Measurements from ENCODE around the gene PRKAG2.
"Not testable (repeated sequence)": the region's sequence is repeated elsewhere in the genome, so short reads cannot be mapped to it uniquely, and the experiment has no call there.

PRKAG2 gene

DNA sequence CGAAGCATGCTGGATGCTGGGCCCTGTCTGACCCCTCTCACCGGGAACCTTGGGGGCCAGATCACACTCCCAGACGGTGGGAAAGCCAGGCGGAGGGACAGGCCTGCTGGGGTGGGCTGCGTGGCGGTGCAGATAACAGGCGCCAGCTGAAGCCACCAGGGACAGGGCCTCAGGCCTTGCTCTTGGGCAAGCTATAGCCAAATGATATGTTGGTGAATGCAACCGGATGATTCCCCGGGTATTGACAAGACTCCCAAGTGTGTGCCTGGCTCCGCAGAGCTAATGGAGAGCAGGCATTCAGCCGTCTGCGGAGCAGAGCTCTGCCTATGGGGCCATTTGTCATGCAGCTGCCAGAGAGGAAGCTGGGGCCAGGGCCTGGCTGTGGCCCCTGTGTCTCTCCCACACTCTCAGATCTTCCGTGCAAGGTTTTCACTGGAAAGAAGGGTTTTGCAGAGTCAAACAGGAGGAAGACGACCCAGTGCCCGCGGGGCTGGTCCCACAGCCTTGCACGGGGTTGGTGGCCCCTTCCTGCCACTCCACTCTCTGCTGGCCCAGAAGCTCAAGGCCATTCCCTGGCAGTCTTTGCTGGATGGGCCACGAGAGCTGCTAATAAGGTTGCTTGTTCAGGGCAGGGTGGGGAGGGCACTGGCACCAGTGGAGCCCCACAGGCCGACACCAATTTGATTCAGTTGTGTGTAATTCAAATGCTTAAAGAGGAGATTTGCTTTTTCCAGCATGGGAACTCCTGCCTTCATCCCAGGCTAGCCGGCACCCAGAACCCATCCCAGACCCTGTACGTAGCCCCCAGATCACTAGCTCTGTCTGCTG is 91.8 kb downstream of the PRKAG2 start:
- no peaks in the 10 kb centered on the region for H3K9me3 Mint-ChIP-seq
- no peak for ATAC-seq (replicated peaks)
- no peak overlapping the region for H3K27ac Mint-ChIP-seq
- no peak overlapping the region for H3K4me3 Mint-ChIP-seq
- peaks cover 17 to 20% of the 10 kb centered on the region in 2 donors for H3K4me1 Mint-ChIP-seq
- no peaks in the 10 kb centered on the region for H3K27me3 Mint-ChIP-seq
- H3K36me3 Mint-ChIP-seq, result peaks cover 10% of the 10 kb centered on the region in 2 donors
- DNase-seq, result no peak

DNA sequence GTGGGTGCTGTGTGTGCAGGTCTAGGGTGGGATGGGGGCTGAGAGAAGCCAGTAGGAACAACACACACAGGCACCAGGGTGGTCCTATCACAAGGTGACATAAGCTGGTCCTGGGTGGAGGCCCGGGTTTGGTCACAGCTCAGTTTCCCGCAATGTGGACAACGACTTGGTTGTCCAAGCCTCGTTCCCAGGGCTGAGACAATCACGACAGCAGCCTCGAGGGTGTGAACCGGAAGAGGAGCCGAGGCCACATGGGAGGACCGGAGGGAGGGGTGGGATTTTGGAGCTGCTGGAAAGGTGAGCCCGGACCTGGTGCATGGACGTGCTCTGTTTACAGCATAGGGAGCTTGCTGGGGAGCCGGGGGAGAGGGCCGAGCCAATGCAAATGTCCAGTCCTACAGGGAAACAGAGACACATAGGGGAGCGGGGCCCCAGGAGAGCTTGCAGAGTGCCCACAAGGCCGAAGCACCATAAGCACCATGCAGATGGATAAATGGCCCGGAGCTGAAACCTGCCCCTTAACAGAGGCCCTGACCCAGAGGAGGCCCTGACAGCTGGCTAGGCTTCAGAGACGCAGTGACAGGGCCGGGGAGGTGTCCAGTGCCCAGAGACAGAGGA is 92.8 kb downstream of the PRKAG2 start:
- no peaks in the 10 kb centered on the region for H3K27me3 Mint-ChIP-seq

DNA sequence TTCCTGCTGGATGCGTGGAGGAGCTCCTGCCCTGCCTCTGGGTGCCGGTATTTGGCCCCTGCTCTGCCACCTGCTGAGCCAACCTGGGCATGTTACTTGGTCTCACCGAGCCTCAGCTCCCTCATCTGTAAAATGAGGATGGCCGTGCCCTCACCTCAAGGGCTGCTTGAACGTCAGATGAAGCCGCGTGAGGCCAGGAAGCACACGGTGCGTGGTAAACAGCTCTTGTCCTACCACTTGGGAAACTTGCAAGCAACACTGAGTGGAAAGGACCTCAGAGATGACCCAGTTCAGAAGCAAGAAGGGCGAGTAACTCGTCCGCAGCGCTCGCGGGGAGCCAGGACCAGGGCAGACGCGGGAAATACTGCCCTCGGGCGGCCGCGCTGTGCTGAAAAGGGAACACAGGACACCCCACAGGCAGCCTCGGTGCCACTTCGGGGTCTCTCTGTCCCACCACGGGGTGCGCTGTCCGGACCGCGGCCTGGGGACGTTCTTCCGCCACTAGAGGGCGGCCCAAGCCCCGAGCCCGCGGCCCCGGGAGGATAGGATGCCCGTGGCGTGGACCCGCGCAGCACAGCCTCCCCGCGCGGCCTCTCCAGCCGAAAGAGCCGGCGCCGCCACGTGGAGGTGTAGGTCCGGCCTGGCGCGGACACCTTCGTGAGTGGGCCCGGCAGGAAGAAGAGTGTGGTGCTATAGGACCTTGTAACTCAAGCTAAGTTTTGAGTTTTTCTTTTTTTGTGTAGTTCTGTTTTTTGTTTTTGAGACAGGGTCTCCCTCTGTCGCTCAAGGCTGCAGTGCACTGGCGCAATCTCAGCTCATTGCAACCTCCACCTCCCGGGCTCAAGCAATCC is 94.1 kb downstream of the PRKAG2 start:
- H3K27ac Mint-ChIP-seq, result peak overlapping the region; percentile 88

More for the DNA sequence above, 92.8 kb downstream of the PRKAG2 start:
- H3K27ac Mint-ChIP-seq, result no peak overlapping the region
- no peaks in the 10 kb centered on the region for H3K9me3 Mint-ChIP-seq
- H3K4me1 Mint-ChIP-seq, result peaks cover 9 to 13% of the 10 kb centered on the region in 2 donors
- H3K36me3 Mint-ChIP-seq, result peaks cover 14 to 15% of the 10 kb centered on the region in 2 donors
- ATAC-seq (replicated peaks) (no peak), DNase-seq (no peak)
- H3K4me3 Mint-ChIP-seq, result no peak overlapping the region

DNA sequence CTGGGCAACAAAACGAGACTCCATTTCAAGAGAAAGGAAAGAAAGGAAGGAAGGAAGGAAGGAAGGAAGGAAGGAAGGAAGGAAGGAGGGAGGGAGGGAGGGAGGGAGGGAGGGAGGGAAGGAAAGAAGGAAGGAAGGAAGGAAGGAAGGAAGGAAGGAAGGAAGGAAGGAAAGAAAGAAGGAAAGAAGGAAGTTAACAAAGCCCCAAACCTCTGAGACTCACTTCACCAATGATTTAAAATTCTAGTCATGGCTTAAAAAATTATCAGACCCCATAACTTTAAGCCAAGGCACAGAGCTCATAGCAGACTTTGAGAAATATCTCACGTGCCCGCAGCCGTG is 94.7 kb downstream of the PRKAG2 start:
- H3K9me3 Mint-ChIP-seq; H3K27me3 Mint-ChIP-seq; DNase-seq; ATAC-seq (replicated peaks); H3K4me3 Mint-ChIP-seq: not testable (repeated sequence)
- H3K36me3 Mint-ChIP-seq, result peaks cover 14 to 24% of the 10 kb centered on the region in 2 donors
- peaks cover 7 to 13% of the 10 kb centered on the region in 2 donors for H3K4me1 Mint-ChIP-seq
- peak overlapping the region; percentile 88 for H3K27ac Mint-ChIP-seq

More for the DNA sequence above, 94.1 kb downstream of the PRKAG2 start:
- Mint-ChIP-seq H3K36me3 (peaks cover 14 to 24% of the 10 kb centered on the region in 2 donors), H3K27me3 (no peaks in the 10 kb centered on the region), H3K9me3 (no peaks in the 10 kb centered on the region), H3K4me3 (peak overlapping the region; percentile 82 to 85), H3K4me1 (peaks cover 7 to 13% of the 10 kb centered on the region in 2 donors)
- ATAC-seq (replicated peaks) (peak; percentile 97 to 98), DNase-seq (peak; percentile 72)

DNA sequence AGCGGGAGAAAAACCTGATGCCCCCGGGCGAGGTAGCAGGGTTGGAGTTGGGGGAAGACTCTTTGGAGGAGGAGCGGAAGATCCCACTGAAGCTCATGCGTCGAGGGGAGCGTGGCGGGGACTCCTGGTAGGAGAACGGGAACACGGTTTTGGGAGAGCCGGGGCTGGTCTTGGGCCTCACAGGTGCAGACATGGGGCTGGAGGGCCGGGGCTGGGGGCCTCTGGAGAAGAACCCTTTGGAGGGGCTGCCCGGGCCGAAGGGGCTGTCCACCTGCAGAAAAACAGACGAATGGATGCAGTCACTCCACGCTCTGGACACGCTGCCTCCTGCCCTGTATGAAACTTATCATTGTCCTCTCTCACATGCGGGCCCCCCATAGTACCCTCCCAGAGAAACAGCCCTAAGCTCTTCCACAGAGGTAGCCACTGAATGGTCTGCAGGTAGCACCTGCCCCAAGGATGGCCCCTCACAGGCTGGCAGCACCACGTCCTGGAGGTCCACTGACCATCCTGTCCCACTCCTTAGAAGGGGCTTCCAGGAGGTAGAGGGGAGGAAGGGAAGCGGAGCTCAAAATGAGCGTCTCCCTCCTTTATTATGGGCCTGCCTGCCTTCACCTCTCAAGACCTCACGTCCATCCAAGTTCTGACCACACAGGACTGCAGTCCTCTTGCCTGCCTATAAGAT is 95.6 kb downstream of the PRKAG2 start:
- ATAC-seq (replicated peaks) (no peak), DNase-seq (no peak)
- H3K4me3 Mint-ChIP-seq, result no peak overlapping the region
- no peaks in the 10 kb centered on the region for H3K27me3 Mint-ChIP-seq
- H3K4me1 Mint-ChIP-seq, result peaks cover 7 to 8% of the 10 kb centered on the region in 2 donors
- H3K36me3 Mint-ChIP-seq, result peaks cover 14 to 24% of the 10 kb centered on the region in 2 donors
- H3K27ac Mint-ChIP-seq, result no peak overlapping the region
- no peaks in the 10 kb centered on the region for H3K9me3 Mint-ChIP-seq

DNA sequence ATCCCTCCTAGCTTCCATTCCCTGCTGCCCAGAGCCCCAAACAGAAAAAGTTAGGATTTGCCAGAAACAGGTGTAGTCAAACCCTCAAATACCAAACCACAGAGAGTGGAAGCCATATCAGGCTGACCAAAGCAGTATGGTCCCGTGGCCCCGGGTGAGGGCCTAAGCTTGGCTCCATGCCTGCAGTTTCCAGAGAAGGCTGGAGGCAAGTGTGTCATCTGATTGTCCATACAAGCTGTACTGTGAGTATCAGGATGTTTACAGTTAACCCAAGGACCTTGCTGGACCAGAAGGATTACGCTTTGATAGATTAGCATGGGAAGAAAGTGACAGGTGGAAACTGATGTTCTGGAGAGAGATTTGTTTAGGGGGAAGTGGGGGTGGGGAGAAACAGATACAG is 96.3 kb downstream of the PRKAG2 start:
- peaks cover 8 to 21% of the 10 kb centered on the region in 2 donors for H3K36me3 Mint-ChIP-seq
- H3K4me3 Mint-ChIP-seq, result no peak overlapping the region
- ATAC-seq (replicated peaks), result no peak
- H3K27ac Mint-ChIP-seq, result no peak overlapping the region
- H3K27me3 Mint-ChIP-seq, result no peaks in the 10 kb centered on the region
- H3K4me1 Mint-ChIP-seq, result peaks cover 7 to 8% of the 10 kb centered on the region in 2 donors
- no peaks in the 10 kb centered on the region for H3K9me3 Mint-ChIP-seq
- DNase-seq, result no peak

DNA sequence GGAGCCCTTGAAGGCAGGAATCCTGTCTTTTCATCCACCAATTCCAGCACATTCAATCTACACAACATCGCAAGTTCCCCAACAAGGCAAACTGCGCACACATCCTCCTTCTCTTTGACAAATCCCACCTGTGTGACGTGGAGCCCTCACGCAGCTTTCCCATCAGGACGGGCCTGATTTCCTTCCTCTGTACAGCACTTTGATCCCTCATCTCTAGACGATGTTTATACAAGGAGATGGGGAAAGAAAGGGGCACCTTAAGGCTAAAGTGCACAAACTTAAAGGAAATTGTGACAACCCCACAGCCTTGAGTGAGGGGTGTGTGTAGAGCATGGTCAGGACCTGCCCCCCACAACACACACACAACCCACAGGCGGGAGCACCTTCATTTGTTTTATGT is 97.2 kb downstream of the PRKAG2 start:
- H3K36me3 Mint-ChIP-seq, result peaks cover 8 to 21% of the 10 kb centered on the region in 2 donors
- no peaks in the 10 kb centered on the region for H3K9me3 Mint-ChIP-seq
- DNase-seq, result no peak
- no peak overlapping the region for H3K4me3 Mint-ChIP-seq
- no peak for ATAC-seq (replicated peaks)
- H3K4me1 Mint-ChIP-seq, result peaks cover 7 to 8% of the 10 kb centered on the region in 2 donors
- no peak overlapping the region for H3K27ac Mint-ChIP-seq
- H3K27me3 Mint-ChIP-seq, result no peaks in the 10 kb centered on the region

DNA sequence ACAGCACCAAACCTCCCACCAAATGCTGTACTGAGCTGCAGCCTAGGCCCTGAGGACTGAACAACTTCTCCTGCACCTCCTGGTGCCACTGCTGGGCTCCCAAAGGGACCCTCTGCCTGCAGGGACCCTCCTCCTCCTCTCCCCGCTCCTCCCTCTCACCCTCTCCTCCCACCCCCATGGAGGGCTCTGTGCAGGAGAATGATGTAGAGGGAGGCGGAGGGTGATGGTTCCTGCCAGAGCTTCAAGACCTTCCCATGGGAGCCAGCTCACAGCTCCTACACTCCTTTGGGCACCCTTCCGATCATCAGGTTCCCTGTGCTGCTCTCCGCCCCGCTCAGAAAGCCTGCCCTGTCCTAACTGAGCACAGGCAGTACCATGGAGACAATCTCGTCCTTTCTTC is 97.7 kb downstream of the PRKAG2 start:
- Mint-ChIP-seq H3K4me1 (peaks cover 7 to 8% of the 10 kb centered on the region in 2 donors), H3K27ac (no peak overlapping the region), H3K9me3 (no peaks in the 10 kb centered on the region), H3K27me3 (no peaks in the 10 kb centered on the region), H3K36me3 (peaks cover 8 to 21% of the 10 kb centered on the region in 2 donors), H3K4me3 (no peak overlapping the region)
- DNase-seq (no peak), ATAC-seq (replicated peaks) (no peak)

DNA sequence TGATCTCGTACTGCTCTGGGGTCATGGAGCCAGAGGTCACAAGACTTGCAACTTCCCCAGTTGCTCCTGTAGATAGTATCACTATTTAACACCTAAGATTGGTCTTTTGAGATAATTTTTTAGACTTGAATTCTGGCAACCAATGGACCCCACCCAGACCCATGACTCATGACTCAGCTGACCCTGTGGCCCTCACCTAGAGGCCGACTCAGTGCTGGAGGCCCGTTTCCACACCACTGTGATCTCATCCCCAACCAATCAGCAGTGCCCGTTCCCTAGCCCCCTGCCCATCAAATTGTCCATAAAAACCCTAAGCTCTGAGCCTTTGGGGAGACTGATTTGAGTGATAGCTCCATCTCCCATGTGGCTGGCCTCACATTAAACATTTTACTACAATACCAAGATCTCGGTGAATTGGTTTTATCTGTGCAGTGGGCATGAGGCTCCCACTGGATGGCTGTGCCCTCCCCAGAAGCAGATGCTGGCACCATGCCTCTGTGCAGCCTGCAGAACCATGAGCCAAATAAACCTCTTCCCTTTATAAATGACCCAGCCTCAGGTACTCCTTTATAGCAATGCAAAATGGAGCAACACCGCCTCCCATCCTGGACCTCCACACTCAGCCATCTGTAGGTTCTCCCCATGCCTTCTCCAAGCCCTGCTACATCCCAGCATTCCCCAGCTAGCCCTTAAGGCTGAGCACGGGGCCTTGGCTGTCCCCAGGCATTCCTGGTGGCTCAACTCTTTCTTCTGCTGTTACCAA is 98.8 kb downstream of the PRKAG2 start:
- Mint-ChIP-seq H3K36me3 (peaks cover 8 to 21% of the 10 kb centered on the region in 2 donors), H3K27ac (no peak overlapping the region), H3K9me3 (no peaks in the 10 kb centered on the region), H3K27me3 (no peaks in the 10 kb centered on the region), H3K4me3 (no peak overlapping the region), H3K4me1 (peaks cover 7 to 8% of the 10 kb centered on the region in 2 donors)
- no peak for ATAC-seq (replicated peaks)
- DNase-seq, result no peak

DNA sequence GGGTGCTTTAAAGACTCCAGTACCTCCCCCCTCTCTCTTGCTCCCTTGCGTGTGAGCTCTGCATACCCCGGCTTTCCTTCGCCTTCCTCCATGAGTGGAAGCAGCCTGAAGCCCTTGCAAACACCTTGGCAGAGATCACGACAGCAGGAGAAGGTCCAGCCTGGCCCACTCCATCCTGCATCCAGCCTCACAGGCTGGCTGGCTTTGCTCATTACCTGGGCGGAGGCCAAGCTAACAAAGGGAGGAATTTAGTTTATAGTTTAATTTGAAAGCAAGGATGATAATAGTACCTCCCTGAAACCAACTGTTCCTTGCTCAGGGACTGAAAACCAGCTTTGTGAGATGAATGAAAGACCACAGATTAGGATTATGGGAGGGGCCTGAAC is 99.4 kb downstream of the PRKAG2 start:
- Mint-ChIP-seq H3K4me1 (peaks cover 1 to 5% of the 10 kb centered on the region in 2 donors), H3K36me3 (peaks cover 8 to 21% of the 10 kb centered on the region in 2 donors), H3K4me3 (no peak overlapping the region), H3K27ac (no peak overlapping the region), H3K9me3 (no peaks in the 10 kb centered on the region), H3K27me3 (no peaks in the 10 kb centered on the region)
- ATAC-seq (replicated peaks) (no peak), DNase-seq (no peak)

DNA sequence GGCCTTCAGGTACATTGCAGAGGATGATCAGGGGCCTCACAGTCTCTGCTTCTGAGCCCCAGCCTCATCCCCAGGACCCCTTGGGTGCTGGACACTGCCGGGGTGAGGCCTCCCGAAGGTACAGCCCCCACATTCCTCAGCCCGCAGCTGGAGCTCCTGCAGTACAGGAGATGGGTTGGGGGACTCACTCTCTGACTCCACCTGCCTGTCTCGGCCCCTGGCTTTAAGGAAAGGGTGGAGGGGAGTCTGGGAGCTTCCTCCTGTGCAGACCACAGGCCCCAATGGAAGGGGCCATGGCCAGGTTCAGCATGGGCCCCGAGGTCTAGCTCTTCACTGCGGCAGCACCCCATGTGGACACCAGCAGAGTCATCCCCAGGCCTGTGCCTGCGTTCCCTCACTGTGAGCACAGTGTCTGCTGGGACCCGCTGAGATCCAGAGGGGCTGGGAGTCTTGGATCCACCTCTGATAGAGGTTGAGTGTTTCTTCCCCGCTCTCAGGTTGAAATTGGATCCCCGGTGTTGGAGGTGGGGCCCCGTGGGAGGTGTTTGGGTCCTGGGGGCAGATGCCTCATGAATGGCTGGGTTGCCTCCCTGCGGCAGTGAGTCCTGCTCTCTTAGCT is 99.9 kb downstream of the PRKAG2 start:
- no peak overlapping the region for H3K4me3 Mint-ChIP-seq
- ATAC-seq (replicated peaks), result no peak

DNA sequence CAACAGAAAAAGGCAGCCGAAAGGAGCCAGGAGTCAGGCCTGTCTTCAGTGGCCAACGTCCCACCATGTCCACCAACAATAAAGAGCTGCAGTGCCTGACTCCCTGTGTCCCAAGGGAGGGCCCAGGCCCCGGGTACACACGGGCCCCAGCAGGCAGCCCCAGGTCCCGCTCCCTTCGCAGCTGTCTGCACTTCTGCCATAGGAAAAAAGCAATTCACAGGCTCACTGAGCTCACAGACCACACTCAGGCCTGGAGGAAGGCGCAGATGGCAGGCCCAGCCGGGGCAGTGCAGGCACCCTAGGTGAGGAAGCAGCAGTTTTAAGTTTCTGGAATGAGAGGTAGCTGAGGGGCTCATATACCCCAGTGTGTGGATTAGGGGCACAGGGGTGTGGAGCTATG is 100.5 kb downstream of the PRKAG2 start:
- Mint-ChIP-seq H3K27me3 (no peaks in the 10 kb centered on the region), H3K9me3 (no peaks in the 10 kb centered on the region), H3K4me1 (peaks cover 0 to 3% of the 10 kb centered on the region in 2 donors), H3K36me3 (peaks cover 8 to 24% of the 10 kb centered on the region in 2 donors), H3K27ac (no peak overlapping the region), H3K4me3 (no peak overlapping the region)
- ATAC-seq (replicated peaks), result no peak
- no peak for DNase-seq

More for the DNA sequence above, 99.9 kb downstream of the PRKAG2 start:
- Mint-ChIP-seq H3K9me3 (no peaks in the 10 kb centered on the region), H3K27me3 (no peaks in the 10 kb centered on the region), H3K27ac (no peak overlapping the region), H3K4me1 (peaks cover 0 to 3% of the 10 kb centered on the region in 2 donors), H3K36me3 (peaks cover 8 to 21% of the 10 kb centered on the region in 2 donors)
- DNase-seq, result no peak

Measured in stimulated activated naive B cell treated with anti-CD40 and anti-IgM and Interleukin-4, amounts not matched to agents 10 μg/mL and 1 μg/mL and 100 μg/mL, for 72 hours (primary cell).